Endothelial cell of umbilical vein (primary cell): ENCODE data around the gene ANKRD44. TPM values are rescaled to one million over a fixed set of nuclear protein-coding genes. Genes with fewer than 3 reads are reported as not detected.

Experiments used
- BruUV-seq: library from RNA; stranded (reverse); fragments of 400-500 nt; replicated peaks from 2 replicates; lab custom pipeline; 2021; lab: Mats Ljungman, UMichigan
- CTCF ChIA-PET: fragments of 300-600, 350-600 bp; sonication (Branson Sonifier 250); formaldehyde crosslinking; loops from one replicate; lab custom pipeline; 2021; ENCODE audit warnings: antibody characterized with exemption, inconsistent platforms; lab: Charles Lee
- POLR2A ChIA-PET: fragments of 300-600, 350-600 bp; sonication (Branson Sonifier 250); formaldehyde crosslinking; loops from one replicate; lab custom pipeline; 2021; ENCODE audit warnings: antibody characterized with exemption, inconsistent platforms; lab: Charles Lee
- DNase-seq: peaks from one replicate; pipeline ENCODE4 v3.0.0-alpha.2; 2011; ENCODE audit warnings: low read depth, low spot score
- FAIRE-seq: peaks from 2 replicates; lab custom pipeline; 2011; peaks lifted over from hg19 to GRCh38; lab: Jason Lieb, UNC
- H2AFZ ChIP-seq: 2 replicates; pipeline ENCODE4 v1.6.0; 2012; ENCODE audit warnings: low read depth, low read length, control low read depth, inconsistent platforms
- H3K27ac ChIP-seq: 2 replicates; pipeline ENCODE4 v1.5.1; 2011; ENCODE audit warnings: low read depth, mild to moderate bottlenecking, control low read depth, low read length, moderate library complexity; ENCODE audit not compliant: insufficient read depth
- H3K27me3 ChIP-seq, 2 experiments: 2 replicates each; pipeline versions ENCODE4 v1.6.0 to v1.6.1; 2011; ENCODE audit warnings: low read length in 2 of 2, mixed read lengths in 1 of 2; ENCODE audit not compliant: control insufficient read depth in 2 of 2, insufficient read depth in 2 of 2
- H3K36me3 ChIP-seq, 2 experiments: 2 replicates in 1 of 2; 3 replicates in 1 of 2; pipeline ENCODE4 v1.5.1; 2011; ENCODE audit warnings: low read length in 2 of 2, mild to moderate bottlenecking in 1 of 2, moderate library complexity in 1 of 2; ENCODE audit not compliant: control insufficient read depth in 2 of 2, insufficient read depth in 2 of 2; ENCODE audit errors: extremely low read depth in 1 of 2
- H3K4me1 ChIP-seq: 3 replicates; pipeline ENCODE4 v1.5.1; 2011; ENCODE audit warnings: mild to moderate bottlenecking, low read length; ENCODE audit not compliant: control insufficient read depth, insufficient read depth; ENCODE audit errors: extremely low read depth
- H3K4me2 ChIP-seq: 2 replicates; pipeline ENCODE4 v1.6.1; 2011; ENCODE audit warnings: low read length, control low read depth, mixed read lengths; ENCODE audit not compliant: insufficient read depth
- H3K4me3 ChIP-seq, 3 experiments: fragments of 200-600 bp in 1 of 3; sonication (generic), shearing (Covaris generic) in 1 of 3; replicated peaks in 1 of 3; 2 replicates each; pipeline ENCODE4 v1.5.1; 2011 to 2016; ENCODE audit warnings: control low read depth in 3 of 3, low read length in 3 of 3, mild to moderate bottlenecking in 2 of 3, inconsistent platforms in 1 of 3, low read depth in 1 of 3, moderate library complexity in 1 of 3; ENCODE audit not compliant: insufficient read depth in 1 of 3
- H3K79me2 ChIP-seq: 2 replicates; pipeline ENCODE4 v1.6.0; 2012; ENCODE audit warnings: low read length, inconsistent platforms; ENCODE audit not compliant: control insufficient read depth, insufficient read depth
- H3K9ac ChIP-seq: replicated peaks from 2 replicates; pipeline ENCODE3; 2011; ENCODE audit warnings: low read length, control low read depth; ENCODE audit not compliant: insufficient read depth; ENCODE audit errors: extremely low read depth
- H3K9me1 ChIP-seq: replicated peaks from 3 replicates; pipeline ENCODE4 v1.6.0; 2011; ENCODE audit warnings: mild to moderate bottlenecking, low read length; ENCODE audit not compliant: control insufficient read depth, insufficient read depth; ENCODE audit errors: extremely low read depth
- H3K9me3 ChIP-seq: replicated peaks from 2 replicates; pipeline ENCODE4 v1.5.1; 2012; ENCODE audit warnings: low read length, inconsistent platforms; ENCODE audit not compliant: control insufficient read depth, insufficient read depth
- H4K20me1 ChIP-seq: replicated peaks from 2 replicates; pipeline ENCODE3; 2011; ENCODE audit warnings: mild to moderate bottlenecking, low read length; ENCODE audit not compliant: control insufficient read depth, insufficient read depth; ENCODE audit errors: extremely low read depth
- EZH2 ChIP-seq: IDR thresholded peaks from 2 replicates; pipeline ENCODE4 v1.6.1; 2012; ENCODE audit warnings: borderline replicate concordance, low read depth, mild to moderate bottlenecking, moderate library complexity, low read length, inconsistent platforms; ENCODE audit not compliant: severe bottlenecking
- FOS ChIP-seq: IDR thresholded peaks from 2 replicates; pipeline ENCODE4 v1.6.1; 2011; ENCODE audit warnings: mild to moderate bottlenecking, low read length, moderate library complexity, borderline replicate concordance; ENCODE audit not compliant: insufficient read depth
- GATA2 ChIP-seq: IDR thresholded peaks from 2 replicates; pipeline ENCODE4 v1.7.0; 2011; ENCODE audit warnings: low read depth, mild to moderate bottlenecking, moderate library complexity, mixed read lengths, low read length; ENCODE audit not compliant: insufficient read length, insufficient read depth
- JUN ChIP-seq: IDR thresholded peaks from 2 replicates; pipeline ENCODE4 v1.6.1; 2011; ENCODE audit warnings: borderline replicate concordance, low read depth; ENCODE audit not compliant: insufficient read length, insufficient read depth
- MYC ChIP-seq: IDR thresholded peaks from one replicate; pipeline ENCODE4 v1.6.1; 2011; ENCODE audit warnings: mild to moderate bottlenecking, low read depth, low read length
- POLR2A ChIP-seq: IDR thresholded peaks from 2 replicates; pipeline ENCODE4 v1.6.1; 2012; ENCODE audit warnings: low read depth, mild to moderate bottlenecking, control low read depth, low read length
- POLR2AphosphoS5 ChIP-seq: IDR thresholded peaks from 2 replicates; pipeline ENCODE4 v1.6.1; 2012; ENCODE audit warnings: low read depth, mild to moderate bottlenecking, control low read depth, low read length, moderate library complexity; ENCODE audit not compliant: insufficient read depth
- dilution Hi-C: fragments of 300-500 bp; cut with MboI; formaldehyde crosslinking; loops from one replicate; pipeline ENCODE4 v1.15.0; 2019; ENCODE audit warnings: low sequenced_read_pairs; ENCODE audit not compliant: extremely low pct_ligation_motif_present
- intact Hi-C: fragments of 100-400 bp; cut with micrococcal nuclease; formaldehyde crosslinking; loops from one replicate; pipeline ENCODE4 v1.10.0; 2022
- polyA plus RNA-seq, 4 experiments: library from polyadenylated mRNA; depleted of rRNA in 3 of 4; stranded (reverse) in 3 of 4; unstranded in 1 of 4; fragments of >200 nt; gene quantifications; 2 replicates each; pipeline versions ENCODE4 v1.2.1 to v1.2.3, GENCODE V29; 2011 to 2012; ENCODE audit warnings: missing spikeins in 1 of 4
- total RNA-seq: library from RNA; stranded (reverse); gene quantifications from 2 replicates; pipeline ENCODE4 v1.2.3, GENCODE V29; 2021
- TF ChIP-seq, protein P1 (sequence below), 2 donors: IDR thresholded peaks; 1 replicate in 1 of 2; 2 replicates in 1 of 2; pipeline ENCODE4 v1.5.1; 2011; ENCODE audit warnings: low read length in 2 of 2, mild to moderate bottlenecking in 2 of 2, moderate library complexity in 2 of 2, control low read depth in 1 of 2, inconsistent platforms in 1 of 2, low read depth in 1 of 2; ENCODE audit not compliant: insufficient read depth in 1 of 2; ENCODE audit errors: extremely low read depth in 1 of 2
- TF ChIP-seq, protein P2 (sequence below): IDR thresholded peaks from 2 replicates; pipeline ENCODE4 v1.6.1; 2011; ENCODE audit not compliant: insufficient read depth, insufficient read length

The ANKRD44 gene
- total and polyA plus RNA-seq, 2 donors (not counting 3 experiments of a cell fraction or from before 2014, with no cell fraction given): 3.4 to 6.1 TPM

DNA sequence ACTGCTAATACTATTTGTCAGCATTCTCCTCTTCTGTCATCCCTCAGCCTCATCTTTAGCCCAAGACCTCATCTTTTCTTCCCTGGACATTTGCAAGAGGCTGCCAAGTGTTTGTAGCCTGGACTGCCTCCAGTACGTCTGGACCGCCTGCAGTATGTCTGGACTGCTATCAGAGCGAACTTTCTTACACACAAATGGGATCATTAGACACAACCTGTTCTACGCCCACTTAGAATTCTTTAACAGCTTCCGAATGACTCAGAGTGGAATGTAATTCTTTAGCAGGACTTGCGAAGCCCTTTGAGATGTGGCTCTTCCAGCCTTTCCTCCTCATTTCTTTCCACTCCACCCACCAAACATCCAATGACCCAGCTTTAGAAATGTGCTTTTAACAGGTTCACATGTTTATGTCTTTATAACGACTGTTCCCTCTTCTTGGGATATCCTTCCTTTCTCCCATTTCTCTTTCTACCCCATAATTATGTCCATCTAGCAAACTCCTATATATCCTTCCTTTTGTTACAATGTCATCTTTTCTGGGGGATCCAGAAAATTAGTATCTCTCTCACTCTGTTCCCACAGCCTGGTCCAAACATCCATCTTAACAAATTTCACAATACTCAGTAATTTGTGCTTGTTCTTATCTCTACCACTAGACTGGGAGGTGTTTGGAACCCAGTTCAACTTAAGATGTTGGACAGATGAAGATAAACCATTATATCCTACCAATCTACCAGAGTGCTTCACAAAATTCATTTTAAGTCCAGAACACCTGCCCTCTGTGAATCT, 212.8 kb downstream of the ANKRD44 start:
- Histone ChIP-seq H4K20me1 (no peaks in the 10 kb centered on the region), H3K9me3 (no peaks in the 10 kb centered on the region), H2AFZ (no peak overlapping the region), H3K27ac (no peak overlapping the region), H3K4me3 (no peak overlapping the region), H3K9ac (no peak overlapping the region), H3K4me1 (no peaks in the 10 kb centered on the region), H3K36me3 (no peaks in the 10 kb centered on the region), H3K79me2 (no peaks in the 10 kb centered on the region), H3K9me1 (no peaks in the 10 kb centered on the region), H3K27me3 (no peaks in the 10 kb centered on the region), H3K4me2 (no peak overlapping the region)
- ChIA-PET POLR2A (no interaction called here), CTCF (interaction anchor here (1.0 to 2.2 kb wide), 5 partner anchors 11 to 213 kb away, joined by 3 to 12 read pairs (median 3); partner anchors contain the start of gene ANKRD44)
- TF ChIP-seq, protein P1, sequence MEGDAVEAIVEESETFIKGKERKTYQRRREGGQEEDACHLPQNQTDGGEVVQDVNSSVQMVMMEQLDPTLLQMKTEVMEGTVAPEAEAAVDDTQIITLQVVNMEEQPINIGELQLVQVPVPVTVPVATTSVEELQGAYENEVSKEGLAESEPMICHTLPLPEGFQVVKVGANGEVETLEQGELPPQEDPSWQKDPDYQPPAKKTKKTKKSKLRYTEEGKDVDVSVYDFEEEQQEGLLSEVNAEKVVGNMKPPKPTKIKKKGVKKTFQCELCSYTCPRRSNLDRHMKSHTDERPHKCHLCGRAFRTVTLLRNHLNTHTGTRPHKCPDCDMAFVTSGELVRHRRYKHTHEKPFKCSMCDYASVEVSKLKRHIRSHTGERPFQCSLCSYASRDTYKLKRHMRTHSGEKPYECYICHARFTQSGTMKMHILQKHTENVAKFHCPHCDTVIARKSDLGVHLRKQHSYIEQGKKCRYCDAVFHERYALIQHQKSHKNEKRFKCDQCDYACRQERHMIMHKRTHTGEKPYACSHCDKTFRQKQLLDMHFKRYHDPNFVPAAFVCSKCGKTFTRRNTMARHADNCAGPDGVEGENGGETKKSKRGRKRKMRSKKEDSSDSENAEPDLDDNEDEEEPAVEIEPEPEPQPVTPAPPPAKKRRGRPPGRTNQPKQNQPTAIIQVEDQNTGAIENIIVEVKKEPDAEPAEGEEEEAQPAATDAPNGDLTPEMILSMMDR (IDR thresholded peaks at IDR 0.05; ENCODE audit: extremely low read depth in 1 of 2, insufficient read depth in 1 of 2, low read depth in 1 of 2, low read length in 2 of 2): no peak
- no peak for TF ChIP-seq EZH2
- TF ChIP-seq POLR2AphosphoS5: no peak
- no peak for TF ChIP-seq GATA2
- no peak for TF ChIP-seq FOS
- TF ChIP-seq MYC: no peak
- TF ChIP-seq POLR2A: no peak
- TF ChIP-seq JUN: no peak
- TF ChIP-seq, protein P2, sequence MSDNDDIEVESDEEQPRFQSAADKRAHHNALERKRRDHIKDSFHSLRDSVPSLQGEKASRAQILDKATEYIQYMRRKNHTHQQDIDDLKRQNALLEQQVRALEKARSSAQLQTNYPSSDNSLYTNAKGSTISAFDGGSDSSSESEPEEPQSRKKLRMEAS: no peak
- DNase-seq (no peak), FAIRE-seq (no peak)
- intact Hi-C loops: no loop called here
- dilution Hi-C loops: no loop called here
- BruUV-seq: no TSS peak
